Peyer's patch (tissue), 4 donors: ENCODE results near the gene C1orf122. TPM values are rescaled to one million over a fixed set of nuclear protein-coding genes. Genes with fewer than 3 reads are reported as not detected.

Source experiments
- DNase-seq, 3 donors: peaks; one replicate each; pipeline ENCODE4 v3.0.0-alpha.2; 2017 to 2019
- H3K27ac ChIP-seq, 4 donors: fragments of 200-600 bp; sonication (generic); one replicate each; pipeline ENCODE4 v1.5.1; 2016 to 2019
- H3K27me3 ChIP-seq, 2 donors: fragments of 200-600 bp; sonication (generic); one replicate each; pipeline ENCODE4 v1.5.1; 2019
- H3K36me3 ChIP-seq, 3 donors: fragments of 200-600 bp; sonication (generic); one replicate each; pipeline ENCODE4 v1.5.1; 2016 to 2019
- H3K4me1 ChIP-seq, 4 donors: fragments of 200-600 bp; sonication (generic); one replicate each; pipeline ENCODE4 v1.5.1; 2016 to 2019
- H3K4me3 ChIP-seq, 4 donors: fragments of 200-600 bp; sonication (generic); 1 replicate in 3 of 4; 2 replicates in 1 of 4; pipeline ENCODE4 v1.5.1; 2016 to 2019; ENCODE audit warnings: mild to moderate bottlenecking in 1 of 4
- H3K9me3 ChIP-seq, 4 donors: fragments of 200-600 bp; sonication (generic); one replicate each; pipeline ENCODE4 v1.5.1; 2016 to 2019; ENCODE audit warnings: mild to moderate bottlenecking in 1 of 4
- POLR2A ChIP-seq, 2 donors: fragments of 450-650 bp; IDR thresholded peaks; one replicate each; pipeline ENCODE4 v1.5.1; 2017; ENCODE audit warnings: antibody characterized with exemption in 2 of 2, mild to moderate bottlenecking in 2 of 2, moderate library complexity in 2 of 2
- total RNA-seq, 4 donors: library from RNA; depleted of rRNA; stranded (reverse); fragments of >200 nt; gene quantifications; one replicate each; pipeline ENCODE4 v1.1.0, GENCODE V29; 2016
- TF ChIP-seq, protein P1 (sequence below), 6 experiments: fragments of 450-650 bp in 4 of 6; fragments of 200-600 bp in 2 of 6; sonication (generic) in 1 of 6; IDR thresholded peaks; one replicate each; pipeline ENCODE4 v1.5.1; 2017 to 2019; ENCODE audit warnings: antibody characterized with exemption in 6 of 6, mild to moderate bottlenecking in 3 of 6, moderate library complexity in 1 of 6

The C1orf122 gene
- total RNA-seq, 4 donors from 2014 or later: 27.2 to 178 (median 39.6) TPM

DNA sequence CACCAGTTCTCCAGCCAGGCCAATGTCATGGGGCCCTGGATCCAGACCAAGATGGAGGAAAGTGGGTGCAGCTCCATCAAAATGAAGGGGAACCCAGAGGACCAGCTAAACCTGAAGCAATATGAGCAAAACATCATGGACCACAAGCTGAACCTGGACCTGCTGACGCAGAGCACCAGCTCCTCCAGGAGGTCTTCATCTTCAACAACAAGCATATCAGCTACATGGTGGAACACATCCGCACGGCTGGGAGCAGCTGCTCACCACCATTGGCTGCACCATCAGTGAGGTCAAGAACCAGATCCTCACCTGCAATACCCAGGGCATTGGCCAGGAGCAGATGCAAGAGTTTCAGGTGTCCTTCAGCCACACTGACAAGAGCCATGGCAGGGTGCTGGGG is 28.9 kb upstream of the C1orf122 start:
- TF ChIP-seq, protein P1, sequence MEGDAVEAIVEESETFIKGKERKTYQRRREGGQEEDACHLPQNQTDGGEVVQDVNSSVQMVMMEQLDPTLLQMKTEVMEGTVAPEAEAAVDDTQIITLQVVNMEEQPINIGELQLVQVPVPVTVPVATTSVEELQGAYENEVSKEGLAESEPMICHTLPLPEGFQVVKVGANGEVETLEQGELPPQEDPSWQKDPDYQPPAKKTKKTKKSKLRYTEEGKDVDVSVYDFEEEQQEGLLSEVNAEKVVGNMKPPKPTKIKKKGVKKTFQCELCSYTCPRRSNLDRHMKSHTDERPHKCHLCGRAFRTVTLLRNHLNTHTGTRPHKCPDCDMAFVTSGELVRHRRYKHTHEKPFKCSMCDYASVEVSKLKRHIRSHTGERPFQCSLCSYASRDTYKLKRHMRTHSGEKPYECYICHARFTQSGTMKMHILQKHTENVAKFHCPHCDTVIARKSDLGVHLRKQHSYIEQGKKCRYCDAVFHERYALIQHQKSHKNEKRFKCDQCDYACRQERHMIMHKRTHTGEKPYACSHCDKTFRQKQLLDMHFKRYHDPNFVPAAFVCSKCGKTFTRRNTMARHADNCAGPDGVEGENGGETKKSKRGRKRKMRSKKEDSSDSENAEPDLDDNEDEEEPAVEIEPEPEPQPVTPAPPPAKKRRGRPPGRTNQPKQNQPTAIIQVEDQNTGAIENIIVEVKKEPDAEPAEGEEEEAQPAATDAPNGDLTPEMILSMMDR (IDR thresholded peaks at IDR 0.05): no peak
- no peak for TF ChIP-seq POLR2A (IDR thresholded peaks at IDR 0.05)
- Histone ChIP-seq H3K27me3 (no peaks in the 10 kb centered on the region), H3K27ac (no peak overlapping the region)

DNA sequence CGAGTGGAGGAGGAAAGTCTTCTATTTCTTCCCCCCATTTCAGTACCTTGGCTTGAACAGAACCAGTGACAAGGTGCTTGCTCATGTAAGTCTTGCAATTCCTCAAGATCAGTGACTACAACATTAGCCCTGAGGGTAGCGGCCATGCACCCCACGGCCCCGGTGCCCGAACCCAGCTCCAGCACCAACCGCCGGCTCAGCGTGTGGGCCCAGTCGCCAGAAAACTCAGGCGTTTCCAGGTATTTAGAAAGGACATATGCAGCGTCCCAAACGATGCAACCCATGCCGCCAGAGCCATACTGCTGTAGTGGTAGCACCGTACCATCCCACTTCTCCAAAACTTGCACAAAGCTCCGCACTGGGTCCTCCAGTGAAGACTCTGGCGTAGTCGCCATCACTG is 25.1 kb upstream of the C1orf122 start:
- Histone ChIP-seq H3K27me3 (no peaks in the 10 kb centered on the region), H3K27ac (no peak overlapping the region), H3K36me3 (no peaks in the 10 kb centered on the region), H3K4me1 (no peaks in the 10 kb centered on the region), H3K4me3 (no peak overlapping the region), H3K9me3 (no peaks in the 10 kb centered on the region)
- DNase-seq: no peak
- TF ChIP-seq, protein P1 (IDR thresholded peaks at IDR 0.05): no peak
- no peak for TF ChIP-seq POLR2A (IDR thresholded peaks at IDR 0.05)

More for the DNA sequence above, 28.9 kb upstream of the C1orf122 start:
- Histone ChIP-seq H3K36me3 (no peaks in the 10 kb centered on the region), H3K4me3 (no peak overlapping the region), H3K9me3 (no peaks in the 10 kb centered on the region), H3K4me1 (no peaks in the 10 kb centered on the region)
- no peak for DNase-seq

DNA sequence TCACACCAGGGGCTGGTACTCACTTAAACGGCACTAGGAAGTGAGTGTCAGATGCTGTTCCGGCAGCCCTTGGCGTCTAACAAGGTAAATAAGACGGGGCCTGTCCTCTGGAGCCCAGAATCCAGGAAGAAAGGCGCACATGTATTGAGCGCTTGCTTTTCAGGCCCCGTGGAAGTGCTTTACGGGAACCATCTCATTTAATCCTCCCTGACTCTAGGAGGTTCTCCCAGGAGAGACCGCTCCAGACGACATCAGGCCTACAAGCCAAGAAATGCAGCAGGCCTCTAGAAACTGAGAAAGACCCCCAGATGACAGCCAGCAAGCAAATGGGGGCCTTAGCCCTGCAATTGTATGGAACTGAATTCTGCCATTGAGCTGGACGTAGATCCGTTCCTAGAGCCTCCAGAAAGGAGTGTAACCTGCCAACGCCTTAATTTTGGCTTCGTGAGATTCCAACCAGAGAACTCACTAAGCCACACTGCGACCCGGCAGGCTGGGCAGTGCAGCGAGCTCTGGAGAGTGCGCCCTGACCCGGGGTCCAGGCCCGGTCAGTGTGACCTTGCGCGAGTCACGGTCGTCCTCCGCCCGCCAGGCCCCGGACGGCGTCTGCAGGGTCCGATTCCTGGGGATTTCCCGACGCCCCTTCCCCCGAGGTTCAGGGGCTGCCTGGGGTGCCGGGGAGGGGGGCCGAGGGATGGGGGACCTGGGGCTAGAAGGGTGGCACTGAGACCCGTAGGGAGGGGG is 14.5 kb upstream of the C1orf122 start:
- Histone ChIP-seq H3K36me3 (no peaks in the 10 kb centered on the region), H3K4me1 (peaks cover 0 to 17% (median 8%) of the 10 kb centered on the region in 4 donors), H3K27ac (peak overlapping the region in 1 of 4 donors; percentile 52), H3K9me3 (no peaks in the 10 kb centered on the region), H3K4me3 (peak overlapping the region; percentile 49 to 79 (median 76)), H3K27me3 (no peaks in the 10 kb centered on the region)
- TF ChIP-seq POLR2A (IDR thresholded peaks at IDR 0.05): no peak
- TF ChIP-seq, protein P1 (IDR thresholded peaks at IDR 0.05): no peak
- no peak for DNase-seq

DNA sequence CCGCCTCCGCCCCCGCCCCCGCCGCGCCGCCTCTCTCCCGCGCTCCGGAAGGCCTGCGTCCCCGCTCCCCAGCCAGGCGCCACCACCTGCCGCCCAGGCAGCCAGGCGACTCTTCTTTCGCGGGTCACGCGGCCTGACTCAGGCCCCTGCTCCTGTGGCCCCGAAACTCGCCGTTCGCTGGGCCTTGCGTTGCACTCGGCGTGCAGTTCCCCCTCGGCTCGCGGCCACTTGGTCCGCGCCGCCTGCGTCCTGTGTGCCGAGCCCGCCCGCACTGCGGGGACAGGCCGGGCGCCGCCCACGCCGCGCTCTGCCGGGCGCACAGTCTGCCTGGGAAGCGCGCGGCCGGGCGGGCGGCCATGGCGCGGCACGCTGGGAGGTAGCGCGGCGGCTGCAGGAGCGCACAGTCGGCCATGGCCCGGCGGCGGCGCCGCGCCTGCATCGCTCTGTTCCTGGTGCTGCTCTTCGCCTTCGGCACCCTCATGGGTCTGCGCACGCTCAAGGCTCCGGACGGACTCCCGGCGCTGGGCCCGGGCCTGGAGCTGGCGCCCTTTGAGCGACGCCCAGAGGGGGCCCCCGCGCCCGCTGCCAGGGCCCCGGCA is 13.7 kb upstream of the C1orf122 start, which contains the start of gene MANEAL:
TSS of gene MANEAL (plus strand) at position 75 of the 599 bp plus-strand sequence. CDS start at position 411, 336 bp downstream.
- Histone ChIP-seq H3K27ac (peak within 1 kb of the TSS in 1 of 4 donors; percentile 52), H3K36me3 (no peaks in the 10 kb centered on the region), H3K4me1 (peaks cover 0 to 17% (median 8%) of the 10 kb centered on the region in 4 donors), H3K27me3 (no peaks in the 10 kb centered on the region), H3K9me3 (no peaks in the 10 kb centered on the region), H3K4me3 (peak within 1 kb of the TSS; percentile 49 to 79 (median 76))
- no peak for TF ChIP-seq POLR2A (IDR thresholded peaks at IDR 0.05)
- TF ChIP-seq, protein P1 (IDR thresholded peaks at IDR 0.05): no peak
- peak; percentile 37 to 71 (median 62) for DNase-seq

DNA sequence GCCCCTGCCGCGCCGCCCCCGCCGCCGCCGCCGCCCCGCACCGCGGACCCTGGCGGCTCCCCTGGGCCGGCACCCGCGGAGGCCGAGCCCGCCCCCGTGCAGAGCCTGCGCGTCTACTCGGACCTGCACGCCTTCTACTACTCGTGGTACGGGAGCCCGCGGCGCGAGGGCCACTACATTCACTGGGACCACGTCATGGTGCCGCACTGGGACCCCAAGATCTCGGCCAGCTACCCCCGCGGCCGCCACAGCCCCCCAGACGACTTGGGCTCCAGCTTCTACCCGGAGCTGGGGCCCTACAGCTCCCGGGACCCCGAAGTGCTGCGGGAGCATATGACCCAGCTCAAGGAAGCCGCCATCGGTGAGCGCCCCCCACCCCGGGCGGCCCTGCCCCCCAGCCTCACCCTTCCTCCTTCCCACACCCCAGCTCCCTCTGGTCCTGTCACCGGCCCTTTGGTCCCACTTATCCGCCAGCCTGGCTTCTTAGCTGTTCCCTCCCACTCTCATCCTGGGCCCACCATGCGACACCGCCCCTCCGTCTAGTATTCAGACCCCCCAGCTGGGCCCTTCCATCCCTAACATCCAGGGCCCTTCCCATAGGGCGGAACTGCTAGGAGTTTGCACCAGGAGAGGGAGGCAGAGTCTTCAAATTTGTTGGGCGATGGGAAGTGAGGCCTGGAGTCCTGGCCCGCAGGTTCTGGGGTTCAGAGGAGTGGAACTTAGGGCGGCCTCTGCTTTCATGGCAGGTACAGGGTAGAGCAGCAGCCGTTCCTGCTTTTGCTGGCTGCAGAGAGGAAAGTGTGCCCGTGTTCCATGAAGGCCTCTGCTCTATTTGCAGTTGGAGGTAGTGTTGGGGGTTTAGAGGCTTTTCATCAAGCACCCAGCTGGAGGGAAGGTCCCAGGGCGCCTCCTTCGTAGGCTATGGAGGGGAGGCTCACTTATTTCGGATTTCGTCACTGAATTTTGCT is 12.9 kb upstream of the C1orf122 start:
- Histone ChIP-seq H3K27ac (peak overlapping the region in 1 of 4 donors; percentile 52), H3K4me3 (peak overlapping the region; percentile 49 to 79 (median 76)), H3K4me1 (peaks cover 0 to 17% (median 8%) of the 10 kb centered on the region in 4 donors), H3K36me3 (peaks cover 0 to under 1% (median 0%) of the 10 kb centered on the region in 3 donors), H3K27me3 (no peaks in the 10 kb centered on the region), H3K9me3 (no peaks in the 10 kb centered on the region)
- DNase-seq: no peak
- TF ChIP-seq, protein P1 (IDR thresholded peaks at IDR 0.05): peak in 1 of 6 experiments; percentile 6
- no peak for TF ChIP-seq POLR2A (IDR thresholded peaks at IDR 0.05)
